K562 (cell line): ENCODE results near the gene TMC1. TPM values are rescaled to one million over a fixed set of nuclear protein-coding genes. Genes with fewer than 3 reads are reported as not detected.

Experiments
- ATAC-seq: fragments of 200-7000 bp; cut with Tn5 transposase; 3 replicates; pipeline ENCODE4 v1.9.1; 2020; ENCODE audit warnings: moderate library complexity
- BruUV-seq: library from RNA; stranded (reverse); fragments of 400-500 nt; replicated peaks from 2 replicates; lab custom pipeline; 2021; lab: Mats Ljungman, UMichigan
- CTCF ChIA-PET: fragments of 300-600 bp; formaldehyde crosslinking; extraction: SDS; loops from one replicate; lab custom pipeline; 2021; ENCODE audit warnings: low intra/inter-chr PET ratio; lab: Yijun Ruan, JAX
- POLR2A ChIA-PET: fragments of 300-600, 350-650 bp; sonication (Branson Sonifier 250); formaldehyde crosslinking; extraction: SDS; loops from one replicate; lab custom pipeline; 2021; ENCODE audit warnings: antibody characterized with exemption, inconsistent platforms; lab: Yijun Ruan, JAX
- DNase-seq, 4 experiments: peaks; one replicate each; pipeline versions ENCODE4 v3.0.0 to v3.0.0-alpha.2; 2011 to 2018; ENCODE audit warnings: low spot score in 3 of 4, mixed read lengths in 3 of 4; ENCODE audit errors: extremely low read depth in 1 of 4
- FAIRE-seq: peaks from 2 replicates; lab custom pipeline; 2011; peaks lifted over from hg19 to GRCh38; lab: Jason Lieb, UNC
- H2AFZ ChIP-seq: 2 replicates; pipeline ENCODE4 v1.6.0; 2011; ENCODE audit warnings: low read depth, low read length, control low read depth, inconsistent platforms
- H3K27ac ChIP-seq: fragments of 200-600 bp; 3 replicates; pipeline ENCODE4 v1.8.0; 2011; ENCODE audit warnings: low read depth, mild to moderate bottlenecking, control low read depth, inconsistent platforms, low read length, moderate library complexity, mixed read lengths; ENCODE audit errors: extremely low read depth
- H3K27me3 ChIP-seq, 2 experiments: fragments of 300-600 bp in 1 of 2; 2 replicates in 1 of 2; 3 replicates in 1 of 2; pipeline versions ENCODE4 v1.6.0 to v1.8.0; 2011; ENCODE audit warnings: inconsistent platforms in 2 of 2, low read length in 2 of 2, mild to moderate bottlenecking in 1 of 2, mixed read lengths in 1 of 2, moderate library complexity in 1 of 2; ENCODE audit not compliant: control insufficient read depth in 2 of 2, insufficient read depth in 2 of 2
- H3K36me3 ChIP-seq: fragments of 300-600 bp; 3 replicates; pipeline ENCODE4 v1.8.0; 2011; ENCODE audit warnings: mild to moderate bottlenecking, low read length, inconsistent platforms; ENCODE audit not compliant: control insufficient read depth, insufficient read depth
- H3K4me1 ChIP-seq, 2 experiments: fragments of 200-600 bp in 1 of 2; replicated peaks in 1 of 2; 2 replicates in 1 of 2; 3 replicates in 1 of 2; pipeline versions ENCODE4 v1.5.1 to v1.8.0; 2011; ENCODE audit warnings: inconsistent platforms in 2 of 2, low read length in 2 of 2, mild to moderate bottlenecking in 1 of 2, mixed read lengths in 1 of 2, moderate library complexity in 1 of 2; ENCODE audit not compliant: control insufficient read depth in 2 of 2, insufficient read depth in 2 of 2
- H3K4me2 ChIP-seq: 2 replicates; pipeline ENCODE4 v1.6.1; 2011; ENCODE audit warnings: low read length, control low read depth, inconsistent platforms, mixed read lengths; ENCODE audit not compliant: insufficient read depth
- H3K4me3 ChIP-seq: fragments of 200-600 bp; sonication (generic), shearing (Covaris generic); 2 replicates; pipeline ENCODE4 v1.5.1; 2016; ENCODE audit warnings: control low read depth, inconsistent platforms
- H3K79me2 ChIP-seq: fragments of 200-600 bp; 3 replicates; pipeline ENCODE4 v1.8.0; 2011; ENCODE audit warnings: low read length, inconsistent platforms; ENCODE audit not compliant: control insufficient read depth, insufficient read depth
- H3K9ac ChIP-seq, 2 experiments: 2 replicates each; pipeline versions ENCODE4 v1.6.0 to v1.6.1; 2011; ENCODE audit warnings: low read depth in 2 of 2, low read length in 2 of 2, control low read depth in 1 of 2, inconsistent platforms in 1 of 2, mild to moderate bottlenecking in 1 of 2, mixed read lengths in 1 of 2; ENCODE audit not compliant: insufficient read depth in 1 of 2
- H3K9me1 ChIP-seq: one replicate; pipeline ENCODE4 v1.6.0; 2011; ENCODE audit warnings: inconsistent platforms, mild to moderate bottlenecking, low read length, moderate library complexity; ENCODE audit not compliant: control insufficient read depth, insufficient read depth
- H3K9me3 ChIP-seq: replicated peaks from 2 replicates; pipeline ENCODE4 v1.5.1; 2011; ENCODE audit warnings: low read depth, low read length, inconsistent platforms; ENCODE audit not compliant: control insufficient read depth, insufficient read depth
- H4K20me1 ChIP-seq: replicated peaks from 2 replicates; pipeline ENCODE4 v1.6.1; 2011; ENCODE audit warnings: low read length, inconsistent platforms, mixed read lengths; ENCODE audit not compliant: control insufficient read depth, insufficient read depth
- ADNP ChIP-seq: fragments of 200-800 bp; sonication (Bioruptor generic); IDR thresholded peaks from 2 replicates; pipeline ENCODE4 v1.6.1; 2016; ENCODE audit warnings: missing genetic modification characterization, missing compliant biosample characterization
- BRD9 ChIP-seq: fragments of 450-650 bp; IDR thresholded peaks from 2 replicates; pipeline ENCODE4 v1.6.1; 2018; ENCODE audit warnings: low read depth; ENCODE audit not compliant: partially characterized antibody
- CBFA2T2 ChIP-seq: fragments of 450-650 bp; conservative IDR thresholded peaks from 2 replicates; pipeline ENCODE4 v1.6.1; 2017; ENCODE audit warnings: mild to moderate bottlenecking
- CBX3 ChIP-seq, 2 experiments: IDR thresholded peaks; 1 replicate in 1 of 2; 2 replicates in 1 of 2; pipeline ENCODE4 v1.6.1; 2012; ENCODE audit warnings: inconsistent platforms in 2 of 2, low read length in 2 of 2, borderline replicate concordance in 1 of 2, control low read depth in 1 of 2
- DIDO1 ChIP-seq: fragments of 450-650 bp; IDR thresholded peaks from 2 replicates; pipeline ENCODE4 v1.6.1; 2016; ENCODE audit warnings: low read depth, missing biosample characterization, missing genetic modification characterization
- HINFP ChIP-seq: fragments of 450-650 bp; conservative IDR thresholded peaks from 2 replicates; pipeline ENCODE4 v1.6.1; 2016; ENCODE audit warnings: missing genetic modification characterization, low read depth, mild to moderate bottlenecking, control low read depth, missing compliant biosample characterization
- HMGXB4 ChIP-seq: sonication (generic); formaldehyde crosslinking; IDR thresholded peaks from 2 replicates; pipeline ENCODE4 v1.8.1; 2023; ENCODE audit warnings: mild to moderate bottlenecking, missing genetic modification reagents
- HSF4 ChIP-seq: fragments of 250-450 bp; sonication (Bioruptor Pico); IDR thresholded peaks from 2 replicates; pipeline ENCODE4 v2.1.2; 2022; ENCODE audit warnings: mild to moderate bottlenecking, moderate library complexity, borderline replicate concordance
- KAT2B ChIP-seq: IDR thresholded peaks from one replicate; pipeline ENCODE4 v1.6.1; 2012; ENCODE audit warnings: low read depth, mild to moderate bottlenecking, control low read depth, inconsistent platforms, low read length, moderate library complexity
- MTA2 ChIP-seq: fragments of 450-650 bp; IDR thresholded peaks from 2 replicates; pipeline ENCODE4 v1.6.1; 2016; ENCODE audit warnings: low read depth
- MXI1 ChIP-seq: IDR thresholded peaks from 2 replicates; pipeline ENCODE4 v1.6.1; 2011; ENCODE audit warnings: low read depth, mild to moderate bottlenecking, improper control_type of control experiment, low read length
- MYBL2 ChIP-seq, 2 experiments: fragments of 450-650 bp in 1 of 2; sonication (generic) in 1 of 2; formaldehyde crosslinking in 1 of 2; IDR thresholded peaks; 2 replicates each; pipeline versions ENCODE4 v1.6.1 to v1.8.1; 2017 to 2022; ENCODE audit warnings: borderline replicate concordance in 1 of 2, inconsistent platforms in 1 of 2, low read depth in 1 of 2, mild to moderate bottlenecking in 1 of 2, missing genetic modification reagents in 1 of 2, moderate library complexity in 1 of 2
- NFATC3 ChIP-seq: fragments of 450-650 bp; IDR thresholded peaks from 2 replicates; pipeline ENCODE4 v1.6.1; 2017; ENCODE audit warnings: mild to moderate bottlenecking
- RCOR1 ChIP-seq, 2 experiments: IDR thresholded peaks; 2 replicates each; pipeline ENCODE4 v1.6.1; 2012; ENCODE audit warnings: low read depth in 2 of 2, low read length in 2 of 2, borderline replicate concordance in 1 of 2, improper control_type of control experiment in 1 of 2
- SP2 ChIP-seq: IDR thresholded peaks from 2 replicates; pipeline ENCODE4 v1.6.1; 2011; ENCODE audit warnings: mild to moderate bottlenecking, low read depth, low read length, moderate library complexity; ENCODE audit not compliant: poor library complexity, severe bottlenecking; ENCODE audit errors: extremely low read depth
- ZC3H4 ChIP-seq: sonication (generic); formaldehyde crosslinking; IDR thresholded peaks from 2 replicates; pipeline ENCODE4 v1.9.0; 2021; ENCODE audit warnings: missing genetic modification reagents, borderline replicate concordance
- ZNF121 ChIP-seq: sonication (generic); formaldehyde crosslinking; conservative IDR thresholded peaks from 2 replicates; pipeline ENCODE4 v1.8.0; 2022; ENCODE audit warnings: missing genetic modification reagents
- in situ Hi-C: fragments of 300-500 bp; cut with MboI; formaldehyde crosslinking; loops from 4 replicates; pipeline ENCODE4 v1.15.0; 2018; ENCODE audit warnings: inconsistent platforms, mixed read lengths
- intact Hi-C: fragments of 100-400 bp; cut with micrococcal nuclease; formaldehyde crosslinking; loops from 2 replicates; pipeline ENCODE4 v1.14.2; 2022
- polyA plus RNA-seq, 8 experiments: library from polyadenylated mRNA; depleted of rRNA in 4 of 8; stranded (reverse) in 5 of 8; unstranded in 3 of 8; fragments of >200 nt; fragmentation: Nextera tagmentation in 2 of 8; fragmentation: Illumina TruSeq in 1 of 8; extraction: Ambion mirVana in 2 of 8; extraction: Trizol in 1 of 8; gene quantifications; 2 replicates each; pipeline versions ENCODE4 v1.2.1 to v1.2.3, GENCODE V29; 2011 to 2014; ENCODE audit warnings: inconsistent platforms in 1 of 8, missing spikeins in 1 of 8
- total RNA-seq, 7 experiments: library from RNA; depleted of rRNA in 6 of 7; stranded (reverse); fragments of >200 nt in 6 of 7; fragmentation: Illumina TruSeq in 2 of 7; extraction: Trizol in 2 of 7; gene quantifications; 2 replicates each; pipeline versions ENCODE4 v1.2.1 to v1.2.3, GENCODE V29; 2011 to 2021; ENCODE audit warnings: low replicate concordance in 1 of 7

The TMC1 gene
- total and polyA plus RNA-seq, 9 of the 15 experiments (the other 6 are each of a cell fraction or from before 2014, with no cell fraction given): 0.10 to 0.15 TPM; not detected in 7

- TF ChIP-seq MYBL2 (IDR thresholded peaks at IDR 0.05; ENCODE audit: low read depth): no peak
- TF ChIP-seq MYBL2 (CRISPR knock-in tag; IDR thresholded peaks at IDR 0.05; ENCODE audit: borderline replicate concordance): no peak
- no peak for TF ChIP-seq HSF4
- no peak for TF ChIP-seq ZC3H4 (CRISPR knock-in tag)
- TF ChIP-seq ADNP (tag): no peak
- TF ChIP-seq BRD9: no peak
- TF ChIP-seq KAT2B: no peak
- TF ChIP-seq DIDO1: no peak
- TF ChIP-seq NFATC3: no peak
- TF ChIP-seq MTA2: no peak
- TF ChIP-seq RCOR1 (IDR thresholded peaks at IDR 0.05; ENCODE audit: borderline replicate concordance in 1 of 2, low read depth in 2 of 2, low read length in 2 of 2): no peak
- no peak for TF ChIP-seq SP2
- TF ChIP-seq MXI1: no peak
- no peak for TF ChIP-seq CBFA2T2
Observed at GRCh38 chr9:72685911-72686310, 164.5 kb downstream of the TMC1 start (continued).

- DNase-seq (no peak), FAIRE-seq (no peak), ATAC-seq (no peak)
- no peaks in the 10 kb centered on the region for H4K20me1 ChIP-seq
- H3K4me3 ChIP-seq: no peak overlapping the region
- ChIA-PET POLR2A (no interaction called here), CTCF (no interaction called here)
- H3K27me3 ChIP-seq: no peaks in the 10 kb centered on the region
- H3K36me3 ChIP-seq: no peaks in the 10 kb centered on the region
- no peak overlapping the region for H3K27ac ChIP-seq
- in situ Hi-C loops (no loop called here), intact Hi-C loops (no loop called here)
- no peak overlapping the region for H2AFZ ChIP-seq
- no peaks in the 10 kb centered on the region for H3K4me1 ChIP-seq
- no peaks in the 10 kb centered on the region for H3K9me3 ChIP-seq
- BruUV-seq: no TSS peak
- no peaks in the 10 kb centered on the region for H3K9me1 ChIP-seq
- H3K79me2 ChIP-seq: no peaks in the 10 kb centered on the region
- no peak overlapping the region for H3K4me2 ChIP-seq
- no peak overlapping the region for H3K9ac ChIP-seq
- TF ChIP-seq HINFP (tag): no peak
- TF ChIP-seq HMGXB4 (CRISPR knock-in tag): no peak
- TF ChIP-seq ZNF121: no peak
- TF ChIP-seq CBX3 (IDR thresholded peaks at IDR 0.05; ENCODE audit: borderline replicate concordance in 1 of 2, low read length in 2 of 2): no peak
Observed at GRCh38 chr9:72687331-72687730, 165.9 kb downstream of the TMC1 start.
